Measurements from ENCODE around the gene LRIG1.

Gene LRIG1

DNA sequence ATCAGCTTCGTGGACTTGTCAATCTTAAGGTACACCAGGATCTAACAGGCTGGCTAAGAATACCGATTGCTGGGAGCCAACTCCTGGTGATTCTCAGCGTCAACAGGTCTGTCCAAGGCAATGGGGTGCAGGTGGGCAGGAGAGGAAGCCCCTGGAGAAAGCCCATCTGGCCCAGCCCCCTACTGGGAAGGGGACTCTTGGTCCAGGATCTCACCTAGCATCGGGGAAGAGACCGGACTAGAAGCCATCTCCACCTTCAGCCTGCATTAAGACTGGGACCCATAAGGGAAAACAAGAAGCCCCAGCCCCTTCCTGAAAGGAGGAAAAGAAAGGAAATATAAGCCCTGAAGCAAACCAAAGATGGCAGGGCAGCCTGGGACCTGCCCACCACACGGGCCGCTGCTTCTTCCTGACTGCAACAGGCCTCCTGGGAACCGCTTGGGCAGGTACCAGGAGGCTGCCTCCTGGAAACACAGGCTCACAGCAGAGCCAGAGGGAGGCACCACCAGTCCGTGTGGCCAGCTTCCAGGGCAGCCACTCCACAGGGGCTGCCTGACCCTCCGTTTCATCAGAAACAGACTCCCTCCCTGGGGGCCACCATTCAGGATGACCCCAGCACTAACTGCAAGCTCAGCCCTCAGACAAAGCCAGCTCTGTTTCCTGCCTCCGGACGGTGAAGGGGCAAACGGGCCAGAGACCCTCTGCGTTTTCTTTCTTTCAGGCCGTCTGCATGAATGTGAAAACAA, 100.2 kb downstream of the LRIG1 start:
- no peak for DNase-seq

DNA sequence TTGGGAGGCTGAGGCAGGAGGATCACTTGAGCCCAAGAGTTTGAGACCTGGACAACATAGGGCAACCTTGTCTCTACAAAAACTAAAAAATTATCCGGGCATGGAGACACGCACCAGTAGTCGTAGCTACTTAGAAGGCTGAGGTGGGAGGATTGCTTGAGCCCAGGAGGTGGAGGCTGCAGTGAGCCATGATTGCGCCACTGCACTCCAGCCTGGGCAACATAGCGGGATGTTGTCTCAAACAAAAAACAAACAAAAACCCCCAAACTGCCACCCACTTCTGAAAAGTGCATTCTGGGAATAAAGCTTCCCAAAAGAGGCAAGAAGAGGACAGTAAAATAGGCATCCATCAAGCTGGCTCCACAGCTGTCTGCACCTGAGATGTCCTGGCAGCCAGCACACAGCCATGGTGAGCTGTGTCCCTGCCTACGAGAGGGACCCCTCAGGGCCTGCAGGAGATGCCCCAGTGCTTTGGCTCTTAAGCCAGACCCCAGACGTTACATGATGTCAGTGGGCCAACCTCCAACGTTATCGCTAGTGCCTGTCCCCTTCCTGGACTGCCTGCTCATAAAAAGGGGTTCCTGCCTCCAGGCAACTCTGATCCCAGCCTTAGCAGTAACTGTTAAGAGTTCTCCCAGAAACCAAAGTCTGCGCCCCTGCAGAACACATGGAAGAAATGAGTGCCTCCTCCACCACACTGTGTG, 101.1 kb downstream of the LRIG1 start:
- DNase-seq = no peak

DNA sequence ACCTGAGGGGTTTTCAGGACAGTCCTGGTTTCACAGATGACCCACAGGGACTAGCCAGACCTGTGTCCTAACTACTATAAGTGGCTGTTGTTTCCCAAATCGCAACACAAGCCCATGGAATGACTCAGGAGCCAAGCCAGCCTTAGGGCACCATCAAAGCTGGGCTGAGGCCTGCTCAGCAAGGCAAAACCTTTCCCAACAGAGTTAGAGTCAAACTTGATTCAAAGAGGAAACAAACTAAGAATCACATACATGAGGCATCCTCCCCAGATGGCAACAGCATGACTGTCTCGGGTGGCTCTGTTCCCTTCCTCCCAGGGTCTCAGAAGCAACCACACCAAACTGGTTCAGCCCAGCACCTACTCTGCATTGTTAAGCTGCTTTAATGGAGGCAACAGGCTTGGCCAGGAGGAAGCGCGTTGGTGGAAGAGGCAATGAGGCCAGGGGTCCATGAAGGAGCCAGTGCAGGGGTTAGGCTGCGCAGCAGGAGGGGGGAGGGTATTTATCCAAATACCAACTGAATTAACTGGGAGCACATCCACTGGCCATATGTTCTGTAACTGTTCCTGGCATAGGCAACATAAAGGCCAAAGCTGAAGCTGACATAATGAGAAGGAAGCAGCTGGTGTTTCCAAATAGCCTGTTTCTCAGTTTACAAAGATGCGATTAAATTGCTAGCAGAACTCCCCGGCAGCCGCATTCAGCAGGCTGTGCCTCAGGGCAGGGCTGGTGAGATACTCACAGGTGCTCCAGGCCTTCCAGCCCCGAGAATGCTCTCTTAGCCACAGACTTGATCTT, 102.4 kb downstream of the LRIG1 start:
- DNase-seq = no peak

DNA sequence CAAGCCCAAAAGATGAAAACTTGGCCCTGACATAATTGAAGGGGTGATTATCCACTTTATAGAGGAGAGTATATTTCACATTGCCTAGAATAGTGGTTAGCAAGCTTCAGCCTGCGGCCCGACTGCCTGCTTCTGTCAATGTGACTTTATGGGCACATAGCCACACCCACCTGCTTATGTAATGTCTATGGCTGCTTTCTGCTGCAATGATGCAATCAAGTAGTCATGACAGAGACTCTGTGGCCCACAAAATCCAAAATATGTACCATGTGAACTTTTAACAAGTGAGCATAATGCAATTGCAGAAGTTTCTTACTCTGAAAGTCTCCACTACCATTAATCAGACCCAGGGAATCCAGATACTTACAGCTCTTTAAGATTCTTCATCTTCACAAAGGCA, 103.1 kb downstream of the LRIG1 start:
- no peak for DNase-seq

DNA sequence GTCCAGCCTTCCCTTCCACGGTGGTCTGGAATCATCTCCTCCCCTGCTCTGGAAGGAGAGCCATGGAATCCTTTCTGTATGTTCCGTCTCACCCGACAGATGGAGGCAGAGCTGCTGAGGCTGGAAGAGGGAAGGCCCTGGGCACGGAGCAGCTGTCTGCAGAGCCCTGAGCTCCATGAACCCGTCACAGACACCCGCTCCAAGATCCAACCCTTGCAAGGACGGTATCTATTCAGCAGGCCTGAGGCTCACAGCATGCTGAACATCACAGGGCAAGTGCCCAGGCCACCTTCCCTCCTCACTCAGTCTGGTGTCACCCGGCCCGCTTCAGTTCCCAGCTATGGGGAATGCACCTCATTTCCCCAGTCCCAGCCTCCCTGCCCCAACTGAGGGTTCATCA, 103.9 kb downstream of the LRIG1 start:
- DNase-seq = no peak

DNA sequence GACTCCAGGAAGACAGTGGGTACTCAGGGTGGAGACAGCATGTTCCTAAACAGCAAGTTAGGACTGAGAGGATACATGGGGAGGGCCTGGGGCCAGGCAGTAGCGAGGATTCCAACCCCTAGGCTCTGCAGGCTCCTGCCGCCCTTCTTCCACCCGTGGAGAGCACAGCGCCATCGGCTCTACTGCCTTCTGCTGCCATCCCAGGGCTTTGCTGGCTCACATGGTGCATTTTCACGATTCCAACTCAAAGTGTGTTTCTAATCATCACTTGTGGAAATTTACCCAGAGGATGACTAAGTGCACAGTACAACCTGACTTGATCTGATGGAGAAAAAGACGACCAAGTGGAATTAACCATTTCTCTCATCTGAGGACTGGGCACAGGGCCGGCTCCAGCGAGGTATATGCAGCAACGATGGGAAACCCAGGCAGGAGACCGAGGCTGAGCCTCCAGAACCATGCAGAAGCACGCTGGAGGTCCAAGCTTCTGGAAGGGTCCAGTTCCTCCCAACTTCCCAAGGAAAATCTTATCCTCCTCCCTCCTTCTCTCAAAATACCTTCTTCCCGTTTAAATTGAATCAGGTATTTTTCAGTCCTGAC, 104.6 kb downstream of the LRIG1 start:
- DNase-seq = no peak

DNA sequence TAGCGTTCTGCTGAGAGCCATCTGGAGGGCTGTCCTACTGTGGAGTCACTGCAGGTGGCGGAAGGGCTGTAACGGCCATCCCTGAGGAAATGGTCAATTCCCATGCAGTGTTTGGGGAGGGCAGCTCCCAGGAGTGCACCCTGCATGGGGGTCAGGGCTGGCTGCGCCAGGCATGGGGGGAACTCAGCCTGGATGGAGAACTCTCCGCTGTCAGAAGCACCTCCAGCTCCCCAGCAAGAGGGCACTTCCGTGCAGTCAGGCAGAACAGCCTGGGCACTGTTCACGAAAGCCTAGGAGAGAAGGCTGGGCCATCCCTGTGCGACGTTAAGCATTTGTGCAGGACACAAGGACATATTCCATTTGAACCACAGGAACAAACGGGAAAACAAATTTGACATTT, 105.2 kb downstream of the LRIG1 start:
- DNase-seq = no peak

DNA sequence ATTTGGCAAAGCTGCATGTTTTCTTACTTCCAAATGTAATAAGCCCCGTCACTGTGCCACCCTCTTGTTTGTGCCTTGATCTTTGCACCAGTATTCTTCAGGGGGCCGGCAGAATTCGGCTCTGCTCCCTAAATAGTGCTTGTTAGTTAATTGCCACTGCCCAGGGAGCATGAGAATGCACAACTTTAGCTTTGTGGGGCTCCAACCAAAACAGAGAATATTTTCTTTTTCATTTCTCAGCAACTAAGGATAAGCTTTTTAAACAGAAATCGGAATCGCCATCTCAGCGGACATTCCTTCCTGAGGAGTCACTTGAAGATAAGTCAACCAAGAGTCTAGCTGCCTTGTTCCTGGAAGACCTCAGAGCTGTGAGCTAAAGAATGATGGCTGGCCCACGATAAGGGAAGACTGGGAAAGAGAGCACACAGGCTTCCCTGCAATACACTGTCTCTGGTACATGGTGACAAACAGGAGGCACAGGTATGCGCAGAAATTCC, 106.0 kb downstream of the LRIG1 start:
- no peak for DNase-seq

DNA sequence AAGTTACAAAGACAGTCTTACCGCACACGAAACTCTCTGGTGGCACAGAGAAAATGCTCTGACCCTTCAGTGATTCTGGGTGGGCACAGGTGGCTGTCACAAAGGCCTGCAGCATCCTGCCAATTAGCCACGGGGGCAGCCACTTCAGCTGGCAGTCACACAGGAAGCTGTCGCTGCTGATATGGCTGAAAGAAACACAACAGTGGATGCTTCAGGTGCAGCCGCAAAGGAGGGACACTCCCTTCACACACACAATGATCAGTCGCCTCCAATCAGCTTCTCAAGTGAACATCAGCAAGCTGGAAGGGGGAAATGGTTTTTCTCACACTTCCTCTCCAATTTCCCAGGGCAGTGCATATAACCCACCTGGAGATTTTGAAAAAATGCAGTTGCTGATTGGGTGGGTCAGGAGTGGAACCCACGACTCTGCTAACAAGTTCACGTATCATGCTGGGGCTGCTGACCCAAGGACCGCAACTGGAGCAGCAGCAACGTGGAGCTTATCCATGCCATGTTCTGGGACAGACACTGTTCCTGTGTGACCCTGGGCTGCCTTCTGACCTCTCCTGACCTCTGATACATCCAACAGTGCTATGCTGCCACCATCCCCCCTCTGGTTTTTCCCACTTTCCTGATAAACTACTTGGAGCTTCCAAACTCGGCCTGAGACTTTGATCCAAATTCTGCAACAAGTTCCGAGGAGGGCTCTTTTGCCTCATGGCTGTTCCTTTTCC, 106.6 kb downstream of the LRIG1 start:
- DNase-seq = no peak

DNA sequence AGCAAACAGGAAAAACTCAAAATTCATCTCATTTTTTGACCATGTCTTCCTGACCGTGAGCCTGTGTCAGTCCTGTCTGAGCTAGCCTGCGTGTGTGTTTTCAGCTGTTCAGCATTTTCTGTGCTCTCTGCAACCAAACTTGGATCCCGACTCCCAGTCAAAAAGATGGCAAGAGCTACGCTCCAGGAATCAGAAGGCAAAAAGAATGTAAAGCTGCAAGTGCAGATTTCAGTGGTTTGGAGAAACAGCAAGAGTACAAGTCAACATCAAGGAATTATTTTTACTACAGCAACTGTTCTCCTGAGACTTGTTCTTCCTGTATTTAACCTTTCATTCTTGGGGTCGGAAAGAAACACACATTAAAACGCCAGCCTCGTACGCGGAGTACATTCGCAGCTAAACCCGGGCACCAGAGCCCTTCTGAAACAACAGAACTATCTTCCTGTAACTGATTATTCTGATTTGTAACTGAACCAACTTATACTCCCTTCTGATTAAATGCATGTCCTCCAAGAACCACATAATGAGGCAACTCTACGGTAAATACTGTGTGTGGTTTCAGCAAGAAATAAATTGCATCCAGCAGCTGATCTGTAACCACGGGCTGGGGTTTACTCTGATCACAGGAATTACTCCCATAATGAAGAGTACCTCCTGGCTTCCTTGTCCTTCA, 107.4 kb downstream of the LRIG1 start:
- no peak for DNase-seq

DNA sequence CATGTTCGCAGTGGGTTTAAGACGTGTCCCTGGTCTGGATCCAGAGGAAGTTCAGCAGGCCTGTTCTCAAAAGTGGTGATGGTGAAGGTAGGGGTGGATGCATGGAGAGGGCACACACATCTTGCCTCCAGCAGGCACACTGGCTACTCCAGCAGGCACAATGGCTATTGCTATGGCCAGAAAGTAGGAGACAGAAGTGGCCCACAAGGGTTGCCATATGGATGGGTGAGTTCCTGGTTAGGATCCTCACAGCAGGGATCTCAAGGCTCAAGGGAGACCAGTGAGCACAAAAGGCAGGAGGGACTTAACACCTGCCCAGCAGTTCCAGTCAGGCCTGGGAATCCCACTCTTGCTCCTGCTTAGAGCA, 107.9 kb downstream of the LRIG1 start:
- DNase-seq = no peak

DNA sequence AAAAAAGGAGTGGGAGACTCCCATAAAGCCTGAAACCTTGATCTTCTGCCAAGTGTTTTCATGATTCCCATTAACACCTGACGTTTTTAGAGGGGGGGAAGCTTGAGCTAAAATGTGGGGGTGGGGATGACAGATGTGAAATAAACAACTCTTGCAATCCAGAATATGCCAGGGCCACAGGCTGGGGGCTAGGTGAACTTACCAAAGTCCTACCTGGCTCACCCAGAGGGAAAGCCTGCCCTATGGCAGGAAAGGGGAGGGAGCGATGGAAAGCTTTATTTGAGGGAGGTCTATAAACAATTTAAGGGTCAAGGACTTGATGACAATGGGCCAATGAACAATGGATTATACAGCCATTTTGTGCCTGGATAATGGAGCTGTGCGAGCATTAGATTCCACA, 108.3 kb downstream of the LRIG1 start:
- DNase-seq = no peak

DNA sequence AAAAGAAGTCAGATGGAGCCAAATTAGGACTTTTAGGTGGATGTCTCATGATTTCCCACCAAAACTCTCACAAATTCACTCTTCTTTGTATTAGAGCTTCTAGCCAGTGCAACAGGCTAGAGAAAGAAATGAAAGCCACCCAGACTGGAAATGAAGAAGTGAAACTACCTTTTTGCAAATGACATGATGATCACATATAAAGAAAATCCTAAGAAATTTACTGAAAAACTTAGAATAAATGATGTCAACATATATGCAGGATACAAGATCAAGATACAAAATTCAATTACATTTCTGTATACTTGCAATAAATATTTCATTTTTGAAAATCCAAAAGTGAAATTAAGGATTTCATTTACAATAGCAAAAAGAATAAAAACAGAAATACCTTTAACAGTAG, 110.8 kb downstream of the LRIG1 start:
- DNase-seq = no peak

DNA sequence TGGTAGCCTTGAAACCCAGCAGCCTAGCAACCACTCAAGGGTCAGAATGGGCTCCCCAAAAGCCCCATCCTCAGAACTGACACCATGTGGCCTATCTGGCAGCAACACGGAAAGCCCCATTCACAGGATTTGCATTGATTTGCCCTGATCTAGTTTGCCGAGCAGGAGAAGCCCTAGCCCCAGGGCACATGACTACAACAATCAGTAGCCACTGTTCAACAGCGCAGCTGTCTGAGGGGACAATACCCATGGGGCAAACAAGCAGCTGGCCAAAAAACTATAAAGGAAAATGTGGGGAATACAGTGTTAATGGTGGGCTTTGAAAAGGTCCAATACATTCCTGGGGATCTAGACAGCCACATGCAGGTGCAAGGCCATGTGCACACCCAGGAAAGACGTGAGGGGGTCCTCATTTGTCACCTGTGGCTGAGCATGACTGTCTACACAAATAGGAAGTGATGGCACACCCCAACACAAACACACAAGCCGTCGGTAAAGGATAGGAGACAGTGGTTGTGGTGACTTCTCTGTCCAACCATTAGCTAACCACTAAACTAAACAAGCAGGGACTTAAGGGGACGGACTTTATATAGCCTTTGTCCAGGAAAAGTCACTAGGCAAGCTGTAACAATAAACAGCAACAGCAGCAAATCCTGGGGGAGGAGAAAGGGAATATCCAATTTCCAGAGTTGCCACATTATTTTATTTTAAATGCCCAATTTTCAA, 113.7 kb downstream of the LRIG1 start:
- no peak for DNase-seq

DNA sequence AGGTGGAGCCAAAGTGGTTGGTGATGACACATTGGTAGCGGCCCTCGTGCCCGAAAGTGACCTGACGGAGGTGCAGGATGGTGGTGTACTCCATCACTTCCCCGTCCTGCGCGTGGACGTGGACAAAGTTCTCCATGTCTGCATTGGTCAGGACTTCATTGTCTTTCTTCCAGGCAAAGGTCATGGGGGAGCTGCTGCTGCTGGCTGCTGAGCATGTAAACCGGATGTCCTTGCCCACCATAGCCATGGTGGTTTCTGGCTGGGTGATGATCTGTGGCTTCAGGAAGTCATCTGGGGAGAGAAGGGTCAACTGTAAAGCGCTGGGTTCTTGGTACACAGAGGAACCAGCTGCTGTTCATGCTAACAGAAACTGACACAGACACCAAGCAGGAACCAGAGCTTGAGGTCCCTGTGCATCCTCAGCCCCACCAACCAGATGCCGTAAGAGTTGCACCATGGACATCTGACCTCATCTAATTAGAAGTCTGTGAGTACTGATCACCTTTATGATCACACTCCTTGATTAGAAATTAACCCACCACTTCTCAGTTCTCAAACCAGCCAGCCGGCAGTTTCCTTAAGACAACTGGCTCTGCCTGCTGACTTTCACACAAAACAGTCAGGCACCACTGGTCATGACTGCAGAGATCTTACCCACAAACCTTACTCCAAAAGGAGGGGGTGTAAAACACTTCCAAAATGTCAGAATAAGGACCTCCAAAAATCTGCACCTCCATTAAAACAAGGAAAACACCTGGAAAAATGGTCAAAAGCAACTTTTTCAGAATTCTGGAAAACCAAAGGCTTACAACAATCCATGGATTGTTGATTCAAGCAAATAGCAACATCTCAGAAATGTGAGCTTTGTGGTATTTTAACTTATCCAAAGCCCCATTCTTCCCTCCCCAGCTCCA, 114.6 kb downstream of the LRIG1 start:
- no peak for DNase-seq

DNA sequence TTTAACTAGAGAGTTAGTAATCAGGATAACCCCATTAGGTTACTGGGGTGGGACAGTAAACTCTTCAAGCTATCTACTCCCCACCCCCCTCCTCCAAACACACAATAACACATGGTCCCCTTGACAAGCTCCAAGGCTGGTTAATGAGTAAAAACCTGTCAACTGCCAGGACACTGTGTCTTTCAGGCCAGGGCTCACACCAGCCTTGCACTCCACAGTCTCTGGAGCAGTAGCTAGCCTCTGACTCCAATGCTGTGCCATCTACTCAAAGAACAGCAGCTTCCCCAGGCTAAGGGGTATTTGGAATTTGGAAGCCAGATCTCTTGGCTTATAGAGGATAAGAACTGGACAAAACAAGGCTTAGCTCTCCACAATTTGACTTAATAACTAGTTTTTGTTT, 115.8 kb downstream of the LRIG1 start:
- no peak for DNase-seq

DNA sequence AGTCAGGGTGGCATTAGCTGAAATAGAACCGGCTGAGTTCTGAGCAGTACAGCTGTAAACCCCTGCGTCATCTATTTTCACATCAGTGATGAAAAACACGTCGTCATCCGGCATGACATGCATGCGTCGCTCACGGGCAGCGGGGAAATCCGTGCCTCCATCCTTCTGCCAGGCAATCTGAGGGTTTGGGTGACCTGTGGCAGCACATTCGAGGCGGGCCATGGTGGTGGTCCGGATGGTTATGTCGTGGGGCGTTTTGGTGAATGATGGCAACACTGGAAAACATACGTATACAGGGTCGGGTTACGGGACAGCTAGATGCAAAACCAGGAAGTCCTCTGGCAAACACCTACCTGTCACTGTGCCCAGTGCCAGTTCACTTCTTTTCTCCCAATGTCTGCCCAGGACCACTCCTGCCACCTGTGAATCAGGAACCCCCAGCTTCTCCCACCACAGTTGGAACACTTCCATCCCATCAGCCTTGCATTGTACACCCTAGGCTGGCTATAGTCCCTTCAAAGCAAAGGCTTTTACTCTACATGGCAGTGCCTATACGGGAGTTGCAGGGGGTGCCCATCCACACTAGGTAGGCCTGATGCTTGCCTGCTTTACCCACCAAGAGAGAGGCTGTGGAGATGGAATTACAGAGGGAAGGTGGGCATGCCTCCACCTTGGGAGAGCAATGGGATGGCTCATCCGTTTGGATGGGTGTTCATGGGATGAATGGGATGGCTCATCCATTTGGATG, 116.7 kb downstream of the LRIG1 start:
- DNase-seq = no peak

DNA sequence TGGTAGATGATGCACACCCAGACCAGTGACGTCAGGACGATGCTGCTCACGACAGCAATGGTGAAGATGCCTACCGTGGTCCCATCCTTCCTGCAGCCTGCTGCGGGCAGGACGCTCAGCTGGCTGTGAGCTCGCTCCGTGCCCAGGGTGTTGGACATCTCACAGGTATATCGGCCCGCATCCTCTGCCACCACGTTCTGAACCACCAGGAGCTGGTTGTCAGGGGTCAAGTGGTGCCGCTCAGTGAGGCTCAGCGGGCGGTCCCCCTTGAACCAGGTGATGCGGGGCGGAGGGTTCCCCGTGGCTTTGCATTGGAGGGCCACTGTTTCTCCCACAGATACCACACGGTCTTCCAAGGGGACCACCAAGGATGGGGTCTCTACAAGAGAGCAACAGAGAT, 117.8 kb downstream of the LRIG1 start:
- no peak for DNase-seq

DNA sequence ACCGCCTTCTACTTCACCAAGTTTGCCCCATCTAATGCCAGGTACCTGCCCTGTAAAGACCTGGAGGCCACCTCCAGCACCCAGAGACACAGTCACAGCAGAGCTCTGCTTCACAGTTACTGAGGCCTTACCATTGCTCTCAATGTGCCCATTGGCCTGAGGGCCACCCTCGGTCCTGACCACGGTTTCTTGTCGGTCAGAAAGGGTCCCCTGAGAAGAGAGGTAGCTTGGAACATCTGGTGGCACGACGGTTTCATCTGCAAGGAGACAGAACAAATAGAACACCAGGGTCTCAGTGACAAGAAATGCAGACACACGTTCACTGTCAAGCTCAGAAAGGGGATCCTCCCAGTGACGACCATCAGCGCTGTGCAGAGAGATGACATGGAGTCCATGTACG, 118.7 kb downstream of the LRIG1 start:
- no peak for DNase-seq

DNA sequence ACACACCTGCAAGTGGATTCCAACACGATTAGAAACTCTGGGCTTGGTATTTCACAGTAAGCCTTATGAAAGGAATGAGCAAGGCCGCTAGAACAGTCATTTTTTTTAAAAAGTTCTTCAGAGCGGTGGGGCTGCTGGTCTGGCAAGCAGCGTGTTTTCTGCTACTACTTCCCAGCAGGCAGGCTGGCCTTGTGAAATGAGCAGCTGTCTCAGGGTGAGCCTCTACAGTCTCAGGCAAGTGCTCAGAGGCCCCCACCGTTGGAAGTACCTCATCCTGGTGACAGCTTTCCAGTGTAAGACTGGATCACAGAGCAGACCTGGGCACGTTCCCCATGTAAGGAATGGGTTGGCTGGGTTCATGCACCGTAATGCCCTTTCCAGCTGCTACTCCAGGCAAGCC, 119.2 kb downstream of the LRIG1 start:
- DNase-seq = no peak
